GM19023 (cell line): Measurements from ENCODE around the gene MSH3.
"Not testable (repeated sequence)": the region's sequence is repeated elsewhere in the genome, so short reads cannot be mapped to it uniquely, and the experiment has no call there.

ENCODE experiments used
- ATAC-seq: cut with Tn5 transposase; IDR thresholded peaks from one replicate; pipeline ENCODE4 v1.9.1; 2021; ENCODE audit warnings: mild to moderate bottlenecking, moderate library complexity; ENCODE audit not compliant: unreplicated experiment

MSH3 gene

DNA sequence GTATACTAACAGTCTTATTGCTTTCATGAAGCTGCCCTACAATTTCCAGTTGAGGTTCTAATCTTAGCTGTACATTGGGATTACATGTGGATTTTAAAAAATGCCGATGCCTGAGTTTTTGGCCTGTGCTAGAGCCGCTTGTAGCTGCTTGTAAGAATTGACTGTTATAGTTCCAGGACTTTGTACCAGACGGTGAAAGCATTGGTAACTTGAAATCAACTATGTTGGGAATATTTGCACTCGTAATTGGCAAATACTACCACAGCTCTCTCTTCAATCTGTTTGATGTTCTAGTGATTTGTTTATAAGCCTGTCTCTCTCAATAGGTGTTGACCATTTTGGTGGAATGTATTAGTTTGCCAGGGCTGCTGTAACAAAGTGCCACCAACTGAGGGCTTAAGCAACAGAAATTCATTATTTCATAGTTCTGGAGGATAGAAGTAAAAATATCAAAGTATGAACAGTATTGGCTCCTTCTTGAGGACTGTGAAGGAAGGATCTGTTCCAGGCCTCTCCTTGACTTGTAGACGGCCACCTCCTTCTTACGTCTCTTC lies 50.8 kb downstream of the MSH3 start:
- no peak for ATAC-seq

DNA sequence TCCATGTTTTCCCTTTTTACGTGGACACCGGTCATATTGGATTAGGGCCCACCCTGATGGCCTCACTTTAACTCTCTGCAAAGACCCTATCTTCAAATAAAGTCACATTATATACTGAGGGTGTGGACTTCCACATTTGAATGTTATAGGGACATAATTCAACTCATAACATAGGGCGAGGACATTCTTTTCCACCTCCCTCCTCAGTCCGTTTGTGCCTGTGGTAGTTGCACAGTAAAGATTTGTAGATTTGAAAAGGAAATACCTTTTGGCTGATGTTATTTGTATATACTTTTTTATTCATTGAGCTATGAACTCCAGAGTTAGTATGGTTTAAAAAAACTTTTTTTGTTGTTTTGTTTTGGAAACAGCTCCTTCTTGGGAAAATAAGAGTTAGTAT lies 51.3 kb downstream of the MSH3 start:
- ATAC-seq, result no peak

DNA sequence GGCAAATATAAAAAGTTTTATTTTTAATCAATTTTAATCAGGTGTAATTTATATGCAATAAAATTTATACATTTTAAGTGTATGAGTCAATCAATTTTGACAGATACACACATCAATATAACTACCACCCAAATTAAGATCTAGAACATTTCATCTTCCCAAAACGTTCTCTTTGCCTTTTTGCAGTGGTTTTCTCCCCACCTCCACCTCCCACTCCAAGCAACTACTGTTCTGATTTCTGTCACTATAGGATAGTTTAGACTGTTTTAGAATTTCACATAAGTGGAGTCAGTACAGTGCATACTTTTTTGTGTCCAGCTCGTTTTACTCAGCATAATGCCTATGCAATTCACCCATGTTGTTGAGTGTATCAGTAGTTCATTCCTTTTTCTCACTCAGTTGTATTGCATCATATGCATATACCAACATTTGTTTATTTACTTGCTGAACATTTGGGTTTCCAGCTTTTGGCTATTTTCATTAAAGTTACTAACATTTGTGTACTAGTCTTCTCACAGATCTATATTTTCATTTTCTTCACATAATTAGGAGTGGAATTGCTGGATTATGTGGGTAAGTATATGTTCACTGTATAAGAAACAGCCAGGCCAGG lies 52.5 kb downstream of the MSH3 start:
- no peak for ATAC-seq

DNA sequence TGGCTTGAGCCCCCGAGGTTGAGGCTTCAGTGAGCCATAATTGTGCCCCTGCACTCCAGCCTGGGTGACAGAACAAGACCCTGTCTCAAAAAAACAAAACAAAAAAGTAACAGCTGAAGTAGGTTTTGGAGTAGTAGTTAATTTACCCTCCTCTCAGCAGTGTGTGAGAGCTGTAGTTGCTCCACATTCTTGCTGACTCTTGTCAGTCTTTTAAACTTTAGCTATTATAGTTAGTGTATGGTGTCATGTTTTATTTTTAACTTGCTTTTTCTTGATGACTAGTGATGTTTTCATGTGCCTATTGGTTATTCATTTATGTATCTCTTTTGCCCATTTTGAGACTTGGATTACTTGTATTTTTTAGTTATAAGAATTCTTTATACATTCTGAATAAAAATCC lies 53.2 kb downstream of the MSH3 start:
- no peak for ATAC-seq

DNA sequence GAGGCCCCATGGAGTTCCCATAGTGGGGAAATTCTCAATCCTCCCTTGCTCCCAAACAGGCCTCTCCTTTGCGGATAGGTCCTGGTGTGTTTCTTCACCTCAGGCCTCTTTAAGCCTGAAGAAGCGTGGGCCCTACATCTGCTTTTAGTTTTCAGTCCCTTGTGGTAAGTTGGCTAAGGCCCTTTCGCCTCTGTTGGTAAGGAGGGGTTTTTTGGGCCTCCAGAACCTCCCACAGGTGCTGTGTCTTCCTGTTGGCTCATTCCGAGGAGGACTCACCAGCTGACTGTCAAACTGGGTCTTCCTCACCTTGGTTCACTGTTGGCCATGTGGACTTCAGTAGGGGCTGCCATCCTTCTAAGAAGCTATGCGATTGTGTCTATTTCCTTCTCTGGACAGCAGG lies 56.8 kb downstream of the MSH3 start:
- no peak for ATAC-seq

DNA sequence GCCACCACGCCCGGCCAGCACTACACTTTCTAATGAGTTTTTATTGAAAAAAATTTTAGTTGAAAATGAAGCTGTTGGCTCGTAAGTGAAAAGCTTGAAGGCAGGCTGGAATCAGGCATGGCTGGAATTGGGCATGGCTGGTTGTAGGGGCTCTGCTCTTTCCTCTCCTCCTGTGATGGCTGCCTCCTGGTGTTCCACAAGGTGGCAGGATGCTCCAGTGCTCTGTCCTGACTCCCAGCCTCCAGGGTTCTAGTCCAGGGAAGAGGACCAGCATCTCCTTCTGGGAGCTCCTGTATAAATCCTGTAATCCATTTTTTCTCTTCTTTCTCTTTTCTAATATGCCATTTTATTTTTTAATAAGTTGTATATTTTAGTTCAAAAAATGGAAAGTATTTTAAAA lies 57.5 kb downstream of the MSH3 start:
- ATAC-seq, result no peak

DNA sequence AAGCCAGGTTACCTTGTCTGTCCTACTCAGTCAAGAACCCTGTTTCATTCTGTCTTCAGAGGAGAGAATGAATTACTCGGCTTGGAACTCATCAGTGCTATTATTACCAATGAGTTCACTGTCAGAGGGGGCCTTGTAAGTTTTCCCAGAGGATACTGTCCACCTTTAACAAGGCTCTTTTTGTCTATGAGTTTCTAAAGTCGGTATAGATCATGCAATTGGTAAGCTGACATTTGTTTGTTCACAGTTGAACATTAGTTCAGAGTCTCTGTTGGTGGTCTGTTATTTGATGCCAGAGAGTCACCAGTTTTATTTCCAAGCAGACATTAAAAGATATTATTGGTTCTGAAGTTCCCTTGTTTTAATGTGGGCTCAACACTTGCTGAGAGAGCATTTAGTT lies 58.5 kb downstream of the MSH3 start:
- no peak for ATAC-seq

DNA sequence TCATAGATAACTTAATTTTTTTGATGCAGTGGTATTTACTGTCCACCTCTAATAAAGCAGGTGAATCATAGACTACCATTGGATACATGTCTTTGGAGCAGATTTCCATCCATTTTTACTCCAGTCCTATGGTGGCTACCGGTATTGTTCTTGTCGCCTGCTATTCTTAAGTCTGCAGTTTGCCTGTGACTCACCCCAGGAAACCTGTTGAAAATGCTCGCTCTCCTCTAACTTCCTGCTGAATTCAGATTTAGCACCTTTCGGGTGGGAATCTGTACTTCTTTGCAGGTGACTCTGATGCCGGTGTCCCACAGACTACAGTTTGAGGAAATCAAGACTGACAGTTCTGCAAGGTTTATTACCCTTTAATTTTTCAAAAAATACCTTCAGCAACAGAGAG lies 59.2 kb downstream of the MSH3 start:
- no peak for ATAC-seq

DNA sequence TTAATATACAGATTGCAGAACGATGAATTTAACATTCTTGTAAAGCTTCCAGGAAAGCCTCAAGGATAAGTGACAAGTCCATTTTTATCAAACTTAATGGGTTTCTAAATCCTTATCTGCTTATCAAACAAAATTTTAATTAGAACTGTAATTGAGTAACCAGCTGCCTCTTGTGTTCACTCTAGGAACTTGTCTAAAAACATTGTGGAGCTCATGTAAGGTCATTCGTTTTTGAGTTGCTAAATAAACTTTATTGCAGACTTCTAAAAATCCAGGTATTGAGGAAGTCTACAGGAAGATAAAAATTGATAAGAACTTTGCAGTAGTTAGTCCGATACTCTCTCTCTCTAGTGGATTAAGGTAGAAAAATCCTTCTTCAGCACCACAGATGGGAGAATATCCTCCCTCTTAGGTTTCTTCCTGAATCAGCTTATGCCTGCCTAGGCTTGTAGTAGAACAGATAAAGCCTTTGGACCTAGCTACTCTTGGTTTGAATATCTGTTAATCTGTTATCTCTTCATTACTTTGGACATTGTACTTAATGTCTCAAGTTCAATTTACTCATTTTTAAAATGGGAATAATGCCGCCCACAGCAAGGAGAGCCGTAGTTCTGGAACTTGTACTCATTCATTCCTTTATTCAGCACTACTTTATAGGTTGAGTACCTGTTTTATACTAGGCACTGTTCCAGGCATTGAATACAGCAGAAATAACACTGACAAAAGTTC lies 60.3 kb downstream of the MSH3 start:
- no peak for ATAC-seq

DNA sequence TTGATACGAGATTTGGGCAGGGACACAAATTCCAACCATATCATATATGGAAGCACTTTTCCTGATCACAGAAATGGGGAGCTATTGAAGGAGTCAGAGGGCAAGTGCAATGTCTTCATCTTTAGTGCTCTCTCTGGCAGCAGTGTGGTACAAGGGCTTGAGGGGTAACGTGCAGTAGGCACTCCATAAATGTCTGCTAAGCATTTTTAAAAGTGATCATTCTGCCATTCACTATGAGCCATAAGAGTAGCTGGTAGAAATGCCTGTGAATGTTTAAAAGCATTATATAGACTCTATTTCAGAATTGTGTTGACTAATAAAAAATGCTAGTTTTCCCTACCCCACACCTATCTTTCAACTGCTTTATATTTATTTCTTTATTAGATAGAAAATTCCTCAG lies 61.4 kb downstream of the MSH3 start:
- no peak for ATAC-seq

DNA sequence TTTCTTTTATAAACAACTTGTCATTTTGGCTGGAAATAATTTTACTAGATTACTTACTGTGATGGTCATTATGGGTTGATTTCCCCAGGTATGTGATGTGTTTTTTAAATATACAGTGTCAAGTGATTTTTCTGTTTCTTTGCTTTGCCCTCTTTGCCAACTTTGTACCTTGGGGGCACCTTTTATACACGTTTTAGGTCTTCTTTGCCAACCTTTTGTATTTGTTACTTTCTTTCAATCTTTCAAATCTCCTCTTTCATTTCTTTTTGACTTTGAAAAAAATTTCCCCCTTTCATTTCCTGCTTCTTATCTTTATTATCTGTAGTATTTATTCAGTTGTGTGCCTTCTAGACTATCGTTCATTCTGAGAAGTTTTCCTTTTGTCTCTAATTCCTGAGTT lies 65.7 kb downstream of the MSH3 start:
- ATAC-seq, result no peak

DNA sequence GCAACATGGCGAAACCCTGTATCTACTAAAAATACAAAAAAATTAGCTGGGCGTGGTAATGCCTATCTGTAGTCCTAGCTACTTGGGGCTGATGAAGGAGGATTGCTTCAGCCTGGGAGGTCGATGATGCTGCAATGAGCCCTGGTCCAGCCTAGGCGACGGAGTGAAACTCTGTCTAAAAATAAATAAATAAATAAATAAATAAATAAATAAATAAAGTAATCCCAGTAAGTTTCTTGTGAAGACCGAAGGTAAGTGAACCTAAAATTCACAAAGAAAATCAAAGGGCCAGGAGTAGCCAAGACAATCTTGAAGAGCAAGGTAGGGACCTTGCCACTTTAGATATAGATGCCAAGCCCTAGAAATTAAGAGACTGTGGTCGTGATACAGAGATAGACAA lies 68.5 kb downstream of the MSH3 start:
- ATAC-seq, result no peak

DNA sequence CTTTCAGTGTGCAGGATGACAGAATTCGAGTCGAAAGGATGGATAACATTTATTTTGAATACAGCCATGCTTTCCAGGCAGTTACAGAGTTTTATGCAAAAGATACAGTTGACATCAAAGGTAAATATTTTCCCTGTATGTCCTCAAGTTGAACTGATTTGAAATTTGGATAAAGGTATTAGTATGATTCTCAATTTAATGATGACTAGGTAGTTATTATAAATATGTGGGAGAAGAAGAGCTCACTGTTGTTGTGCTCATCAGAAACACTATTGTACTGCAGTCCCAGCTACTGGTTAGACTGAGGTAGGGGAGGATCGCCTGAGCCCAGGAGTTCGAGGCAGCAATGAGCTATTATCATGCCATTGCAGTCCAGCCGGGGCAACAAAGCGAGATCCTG lies 71.0 kb downstream of the MSH3 start:
- ATAC-seq, result no peak

DNA sequence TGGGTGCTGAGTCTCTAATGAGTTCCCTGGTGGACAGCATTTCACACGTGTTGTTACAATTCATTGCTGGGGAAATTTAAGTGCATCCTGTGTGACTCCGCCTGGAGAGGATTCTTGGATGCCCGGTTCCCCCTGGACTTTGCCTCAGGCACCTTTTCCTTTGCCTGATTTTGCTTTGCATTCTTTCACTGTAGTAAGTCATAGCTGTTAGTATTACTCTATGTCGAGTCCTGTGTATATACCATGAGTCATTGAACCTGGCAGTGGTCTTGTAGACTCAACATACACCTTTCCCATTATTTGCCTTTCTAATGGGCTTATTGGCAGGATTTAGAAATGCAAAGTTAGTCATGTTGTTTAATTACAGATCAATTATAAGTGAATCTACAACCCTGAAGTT lies 82.3 kb downstream of the MSH3 start:
- no peak for ATAC-seq

DNA sequence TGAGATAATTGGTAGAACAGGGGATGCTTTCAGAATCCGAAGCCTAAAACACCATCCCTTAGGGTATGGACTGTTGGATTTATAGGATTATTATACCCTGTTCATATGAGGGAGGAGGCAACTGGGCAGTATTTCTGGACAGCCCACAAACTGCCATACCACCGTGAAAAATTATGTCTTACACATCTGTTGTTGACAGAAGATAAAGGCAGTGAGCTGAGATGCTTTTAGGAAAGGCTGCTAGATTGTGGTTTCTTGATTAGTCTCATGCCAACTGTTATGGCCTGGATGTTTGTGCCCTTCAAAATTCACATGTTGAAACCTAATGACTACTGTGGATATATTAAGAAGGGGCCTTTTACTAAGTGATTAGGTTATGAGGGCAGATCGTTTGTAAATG lies 84.0 kb downstream of the MSH3 start:
- ATAC-seq, result no peak

DNA sequence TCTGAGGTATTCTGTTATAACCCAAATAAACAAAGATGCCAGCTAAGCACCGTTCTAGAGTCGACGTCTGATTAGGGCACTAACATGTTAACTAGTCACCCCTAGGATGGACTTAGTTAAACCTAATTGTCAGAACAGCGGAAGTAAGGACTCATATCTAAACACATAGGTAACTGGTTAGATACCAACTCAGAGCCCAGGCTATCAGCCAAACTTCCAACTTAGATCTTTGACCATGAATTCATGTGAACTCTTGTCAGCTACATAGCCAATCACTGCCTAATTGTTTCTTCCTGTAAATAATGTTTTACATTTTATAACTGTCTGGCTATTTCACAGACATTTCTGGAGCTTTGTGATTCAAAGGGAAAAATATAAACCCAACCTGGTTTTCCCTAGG lies 84.6 kb downstream of the MSH3 start:
- ATAC-seq, result no peak

DNA sequence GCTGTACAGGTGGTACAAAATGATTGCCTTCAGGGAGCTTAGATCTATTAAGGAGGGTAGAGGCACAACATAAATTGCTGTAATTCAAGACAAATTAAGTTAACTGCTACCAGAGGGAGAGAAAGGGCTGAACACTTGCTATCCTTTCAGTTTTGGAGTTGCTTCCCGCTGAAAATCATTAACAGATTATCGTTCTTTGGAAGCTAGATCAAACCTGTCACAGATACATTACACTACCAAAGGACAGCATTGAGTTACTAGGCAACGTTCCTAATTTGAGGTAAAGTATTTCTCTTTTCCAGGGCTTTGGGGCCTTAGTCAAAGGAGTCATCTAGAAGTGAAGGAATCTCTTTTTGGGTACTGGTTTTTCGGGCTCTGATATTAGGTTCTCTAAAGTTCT lies 85.0 kb downstream of the MSH3 start:
- ATAC-seq, result no peak

DNA sequence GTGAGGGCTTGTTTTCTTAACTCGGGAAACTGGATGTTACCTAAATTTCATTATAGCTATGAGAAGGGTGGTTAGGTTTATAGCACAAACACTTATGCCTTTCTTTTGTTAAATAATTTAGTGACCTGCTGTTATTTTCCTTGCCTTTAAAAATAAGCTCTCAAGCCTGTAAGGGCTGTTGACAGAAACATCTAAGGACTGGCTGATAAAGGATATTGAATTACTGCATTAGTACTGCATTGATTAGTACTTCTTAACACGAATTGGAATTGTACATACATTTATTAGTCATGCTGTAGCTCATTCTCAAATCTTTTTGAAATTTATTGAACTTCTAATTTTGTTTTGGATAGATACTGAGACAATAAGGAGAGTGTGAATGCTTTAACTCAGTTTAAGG lies 85.4 kb downstream of the MSH3 start:
- ATAC-seq, result no peak

DNA sequence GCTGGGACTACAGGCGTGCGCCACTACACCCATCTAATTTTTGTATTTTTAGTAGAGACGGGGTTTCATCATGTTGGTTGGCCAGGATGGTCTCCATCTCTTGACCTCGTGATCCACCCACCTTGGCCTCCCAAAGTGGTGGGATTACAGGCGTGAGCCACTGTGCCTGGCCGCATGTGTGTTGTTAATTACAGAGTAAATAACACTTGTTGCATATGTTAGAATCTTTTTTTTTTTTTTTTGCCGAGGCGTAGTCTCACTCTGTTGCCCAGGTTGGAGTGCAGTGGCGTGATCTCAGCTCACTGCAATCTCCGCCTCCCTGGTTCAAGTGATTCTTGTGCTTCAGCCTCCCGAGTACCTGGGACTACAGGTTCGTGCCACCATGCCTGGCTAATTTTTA lies 86.0 kb downstream of the MSH3 start:
- ATAC-seq, result not testable (repeated sequence)

DNA sequence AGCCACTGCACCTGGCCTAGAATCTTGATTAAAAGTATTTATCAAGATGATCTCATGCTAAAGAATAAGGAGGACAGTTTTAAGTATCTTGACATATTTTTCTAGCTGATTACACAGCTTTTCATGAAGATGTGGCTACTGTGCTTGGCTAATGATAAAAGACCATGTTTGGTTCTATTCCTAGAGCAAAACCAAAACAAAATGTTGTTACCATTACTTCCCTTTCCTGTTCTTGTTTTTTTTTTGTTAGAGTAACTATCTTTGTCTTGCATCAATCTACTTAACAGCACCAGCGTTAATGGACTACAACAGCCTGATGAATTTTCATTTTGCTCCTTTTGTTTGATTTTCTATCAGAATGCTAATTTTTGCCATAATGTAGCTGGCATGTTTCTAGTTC lies 86.5 kb downstream of the MSH3 start:
- no peak for ATAC-seq

DNA sequence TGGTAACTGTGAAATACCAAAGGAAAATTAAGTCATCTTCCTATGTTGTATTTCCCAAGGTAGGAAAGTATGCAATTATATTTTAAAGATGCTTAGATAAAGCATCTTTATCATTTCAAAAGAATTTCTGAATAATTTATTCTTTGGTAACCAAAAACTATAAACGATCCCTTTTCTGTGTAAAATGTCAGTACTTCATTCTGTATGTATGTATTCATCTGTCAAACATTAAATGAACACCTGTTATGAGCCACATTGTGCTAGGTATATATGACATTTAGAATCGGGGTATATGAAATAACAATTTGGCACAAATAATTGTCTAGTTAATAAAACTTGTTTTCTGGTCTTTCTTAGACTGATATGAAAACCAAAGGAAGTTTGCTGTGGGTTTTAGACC lies 89.7 kb downstream of the MSH3 start:
- ATAC-seq, result no peak

DNA sequence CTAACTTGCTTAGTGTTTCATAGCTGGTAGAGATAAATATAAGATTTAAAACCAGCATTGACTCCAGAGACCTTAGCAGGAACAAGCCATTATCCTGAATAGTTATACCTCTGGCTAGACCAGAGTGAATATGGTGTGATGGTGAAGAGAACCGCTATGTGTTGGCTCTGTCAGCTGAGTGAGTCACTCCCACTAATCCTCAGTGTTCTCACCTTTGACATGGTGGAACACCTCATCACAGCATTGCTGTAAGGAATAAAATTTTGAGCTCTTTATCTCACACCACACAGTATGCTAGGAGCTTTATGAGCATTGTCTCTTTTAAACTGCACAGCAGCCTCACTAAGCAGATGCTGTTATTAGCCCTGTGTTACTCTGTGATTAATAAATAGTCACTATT lies 91.0 kb downstream of the MSH3 start:
- ATAC-seq, result no peak

DNA sequence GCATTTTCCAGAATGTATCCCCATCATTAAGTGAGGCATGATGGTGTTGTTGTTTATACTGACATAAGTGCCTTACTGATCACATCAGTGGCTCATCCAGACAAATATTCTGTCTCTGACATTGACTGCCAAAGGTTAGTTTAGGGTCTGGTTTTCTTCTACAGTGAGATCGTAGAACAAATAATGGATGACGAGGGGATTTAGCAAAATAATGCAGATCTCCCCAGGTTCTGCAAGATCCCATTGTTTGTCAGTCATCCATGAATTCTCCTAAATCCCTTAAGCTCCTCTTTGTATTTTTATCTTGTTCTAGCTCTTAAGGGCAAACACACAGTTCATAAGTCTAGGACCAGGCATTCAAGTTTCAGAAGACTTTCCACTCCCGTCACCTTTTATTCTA lies 93.5 kb downstream of the MSH3 start:
- no peak for ATAC-seq
